ENCODE data around the gene MCM9. TPM values are rescaled to one million over a fixed set of nuclear protein-coding genes. Genes with fewer than 3 reads are reported as not detected.
A peak's percentile ranks its signal among the peaks of the same experiment; 100 is the strongest.

MCM9 gene
- total RNA-seq, 1 donor from 2014 or later, result 10.1 TPM

- H2AFZ ChIP-seq (ENCODE audit: low read depth, low read length), result peak within 1 kb of the TSS; percentile 58
- peak within 1 kb of the TSS; percentile 91 for H3K4me3 ChIP-seq (ENCODE audit: insufficient read depth, low read depth, low read length)
- H3K9ac ChIP-seq (ENCODE audit: low read length), result peak within 1 kb of the TSS; percentile 94
- H3K27me3 ChIP-seq (ENCODE audit: insufficient read depth, low read length), result no peaks in the 10 kb centered on the region
- TF ChIP-seq EZH2 (IDR thresholded peaks at IDR 0.05; ENCODE audit: insufficient read depth, low read length), result no peak
- TF ChIP-seq, protein P1, sequence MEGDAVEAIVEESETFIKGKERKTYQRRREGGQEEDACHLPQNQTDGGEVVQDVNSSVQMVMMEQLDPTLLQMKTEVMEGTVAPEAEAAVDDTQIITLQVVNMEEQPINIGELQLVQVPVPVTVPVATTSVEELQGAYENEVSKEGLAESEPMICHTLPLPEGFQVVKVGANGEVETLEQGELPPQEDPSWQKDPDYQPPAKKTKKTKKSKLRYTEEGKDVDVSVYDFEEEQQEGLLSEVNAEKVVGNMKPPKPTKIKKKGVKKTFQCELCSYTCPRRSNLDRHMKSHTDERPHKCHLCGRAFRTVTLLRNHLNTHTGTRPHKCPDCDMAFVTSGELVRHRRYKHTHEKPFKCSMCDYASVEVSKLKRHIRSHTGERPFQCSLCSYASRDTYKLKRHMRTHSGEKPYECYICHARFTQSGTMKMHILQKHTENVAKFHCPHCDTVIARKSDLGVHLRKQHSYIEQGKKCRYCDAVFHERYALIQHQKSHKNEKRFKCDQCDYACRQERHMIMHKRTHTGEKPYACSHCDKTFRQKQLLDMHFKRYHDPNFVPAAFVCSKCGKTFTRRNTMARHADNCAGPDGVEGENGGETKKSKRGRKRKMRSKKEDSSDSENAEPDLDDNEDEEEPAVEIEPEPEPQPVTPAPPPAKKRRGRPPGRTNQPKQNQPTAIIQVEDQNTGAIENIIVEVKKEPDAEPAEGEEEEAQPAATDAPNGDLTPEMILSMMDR (IDR thresholded peaks at IDR 0.05; ENCODE audit: insufficient read depth, low read depth, low read length), result peak; percentile 39
- peak; percentile 96 for DNase-seq (ENCODE audit: low read depth)
- Mint-ChIP-seq H3K4me3 (ENCODE audit: unreplicated experiment) (peak within 1 kb of the TSS; percentile 97), H3K36me3 (ENCODE audit: low read depth, unreplicated experiment) (peaks cover 2% of the 10 kb centered on the region), H3K27ac (ENCODE audit: unreplicated experiment) (peak within 1 kb of the TSS; percentile 95), H3K27me3 (ENCODE audit: low read depth, unreplicated experiment) (no peaks in the 10 kb centered on the region), H3K9me3 (ENCODE audit: unreplicated experiment) (no peaks in the 10 kb centered on the region), H3K4me1 (ENCODE audit: low read depth, unreplicated experiment) (peaks cover 24% of the 10 kb centered on the region)
- H3K4me2 ChIP-seq (ENCODE audit: low read length), result peak within 1 kb of the TSS; percentile 92
- no peaks in the 10 kb centered on the region for H3K9me3 ChIP-seq (ENCODE audit: insufficient read depth, low read depth, low read length)
- peaks cover 4% of the 10 kb centered on the region for H3K36me3 ChIP-seq (ENCODE audit: insufficient read depth, low read length)
- H3K27ac ChIP-seq (ENCODE audit: low read depth, low read length), result peak within 1 kb of the TSS; percentile 93
- H4K20me1 ChIP-seq (ENCODE audit: insufficient read depth, low read length), result no peaks in the 10 kb centered on the region
- peaks cover 83% of the 10 kb centered on the region for H3K79me2 ChIP-seq (ENCODE audit: insufficient read depth, low read length)
- peak; percentile 17 for FAIRE-seq
- peaks cover 10% of the 10 kb centered on the region for H3K4me1 ChIP-seq (ENCODE audit: insufficient read depth, low read length)
Observed at GRCh38 chr6:118893807-118894424, 41.0 kb downstream of the MCM9 start, which contains the start of gene ASF1A. Gene ASF1A, plus strand, starts transcription at chr6:118894152. Its CDS starts 262 bp downstream, at chr6:118894414.

DNA sequence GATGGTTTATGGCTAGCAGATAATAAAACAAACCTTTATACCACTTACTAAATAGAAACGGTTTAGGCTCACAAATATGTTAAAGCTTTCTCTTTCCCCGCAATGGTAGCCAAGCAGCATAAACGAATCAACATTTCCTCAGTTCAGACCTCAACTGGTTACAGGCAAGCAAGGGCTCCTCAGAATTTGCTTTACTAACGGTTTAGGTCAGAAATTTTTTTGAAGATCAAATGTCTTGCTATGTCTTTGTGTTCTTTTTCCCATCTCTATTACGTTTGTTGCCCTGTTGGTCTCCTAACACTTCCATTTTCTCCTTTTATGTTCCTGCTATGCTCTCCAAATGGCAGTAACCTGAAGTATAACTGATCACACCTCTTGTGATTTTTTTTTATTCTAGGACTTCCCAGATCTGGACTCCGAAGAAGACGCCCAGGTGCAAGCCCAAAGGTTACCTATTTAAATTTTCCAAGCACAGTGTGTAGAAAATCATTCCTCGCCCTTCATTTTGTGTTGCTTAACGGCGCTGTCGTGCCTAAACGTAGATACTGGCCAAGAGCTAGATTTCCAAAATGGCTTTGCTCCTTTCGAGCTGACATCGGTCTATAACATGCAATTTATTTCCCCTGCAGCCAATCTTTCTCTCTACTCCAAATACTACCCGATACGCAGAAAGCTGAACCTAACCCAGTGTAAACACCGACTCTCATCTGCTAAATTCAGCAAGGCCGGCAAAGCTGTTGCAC, 41.7 kb downstream of the MCM9 start:
- Mint-ChIP-seq H3K27me3 (ENCODE audit: low read depth, unreplicated experiment) (no peaks in the 10 kb centered on the region), H3K36me3 (ENCODE audit: low read depth, unreplicated experiment) (peaks cover 3% of the 10 kb centered on the region), H3K4me1 (ENCODE audit: low read depth, unreplicated experiment) (peaks cover 21% of the 10 kb centered on the region), H3K9me3 (ENCODE audit: unreplicated experiment) (no peaks in the 10 kb centered on the region), H3K4me3 (ENCODE audit: unreplicated experiment) (peak overlapping the region; percentile 89), H3K27ac (ENCODE audit: unreplicated experiment) (peak overlapping the region; percentile 95)
- Histone ChIP-seq H3K27me3 (ENCODE audit: insufficient read depth, low read length) (no peaks in the 10 kb centered on the region), H4K20me1 (ENCODE audit: insufficient read depth, low read length) (no peaks in the 10 kb centered on the region), H3K9ac (ENCODE audit: low read length) (peak overlapping the region; percentile 94), H3K9me3 (ENCODE audit: insufficient read depth, low read depth, low read length) (no peaks in the 10 kb centered on the region), H2AFZ (ENCODE audit: low read depth, low read length) (peak overlapping the region; percentile 58), H3K4me1 (ENCODE audit: insufficient read depth, low read length) (peaks cover 10% of the 10 kb centered on the region), H3K4me2 (ENCODE audit: low read length) (peak overlapping the region; percentile 92), H3K4me3 (ENCODE audit: insufficient read depth, low read depth, low read length) (peak overlapping the region; percentile 78), H3K27ac (ENCODE audit: low read depth, low read length) (peak overlapping the region; percentile 89), H3K36me3 (ENCODE audit: insufficient read depth, low read length) (no peaks in the 10 kb centered on the region), H3K79me2 (ENCODE audit: insufficient read depth, low read length) (peaks cover 78% of the 10 kb centered on the region)
- FAIRE-seq (no peak), DNase-seq (ENCODE audit: low read depth) (peak; percentile 60)
- TF ChIP-seq EZH2 (IDR thresholded peaks at IDR 0.05; ENCODE audit: insufficient read depth, low read length), result no peak
- TF ChIP-seq, protein P1 (IDR thresholded peaks at IDR 0.05; ENCODE audit: insufficient read depth, low read depth, low read length), result no peak

Data from astrocyte (in vitro differentiated cells and primary cell).